Trophoblast cell (in vitro differentiated cells and primary cell): ENCODE data around the gene NUP54.

Experiments used
- DNase-seq, 2 donors: peaks; one replicate each; pipeline ENCODE4 v3.0.0-alpha.2; 2016
- H2AFZ ChIP-seq: 2 replicates; pipeline ENCODE4 v1.6.1; 2013; ENCODE audit warnings: low read length, moderate library complexity, mild to moderate bottlenecking; ENCODE audit not compliant: insufficient read depth, poor library complexity
- H2AK5ac ChIP-seq: 2 replicates; pipeline ENCODE4 v1.6.1; 2013; ENCODE audit warnings: mild to moderate bottlenecking, low read length
- H2BK120ac ChIP-seq: 2 replicates; pipeline ENCODE4 v1.6.1; 2013; ENCODE audit warnings: low read length, mild to moderate bottlenecking, moderate library complexity; ENCODE audit not compliant: insufficient read depth, poor library complexity
- H2BK12ac ChIP-seq: 2 replicates; pipeline ENCODE4 v1.6.1; 2013; ENCODE audit warnings: mild to moderate bottlenecking, low read length, moderate library complexity
- H2BK5ac ChIP-seq: 2 replicates; pipeline ENCODE4 v1.6.1; 2013; ENCODE audit warnings: low read length, low read depth, moderate library complexity, mild to moderate bottlenecking; ENCODE audit not compliant: poor library complexity
- H3K14ac ChIP-seq: 2 replicates; pipeline ENCODE4 v1.6.1; 2013; ENCODE audit warnings: mild to moderate bottlenecking, low read length
- H3K18ac ChIP-seq: 2 replicates; pipeline ENCODE4 v1.6.1; 2013; ENCODE audit warnings: mild to moderate bottlenecking, low read length
- H3K23ac ChIP-seq: 2 replicates; pipeline ENCODE4 v1.6.1; 2013; ENCODE audit warnings: low read length
- H3K27ac ChIP-seq: 2 replicates; pipeline ENCODE4 v1.5.1; 2013; ENCODE audit warnings: low read depth, mild to moderate bottlenecking, inconsistent platforms, low read length, moderate library complexity
- H3K27me3 ChIP-seq: 2 replicates; pipeline ENCODE4 v1.6.1; 2013; ENCODE audit warnings: inconsistent platforms, mild to moderate bottlenecking, low read length, moderate library complexity; ENCODE audit not compliant: insufficient read depth
- H3K36me3 ChIP-seq, 2 experiments: 1 replicate in 1 of 2; 2 replicates in 1 of 2; pipeline ENCODE4 v1.6.1; 2013; ENCODE audit warnings: low read length in 2 of 2, mild to moderate bottlenecking in 2 of 2, moderate library complexity in 1 of 2; ENCODE audit not compliant: insufficient read depth in 2 of 2, control insufficient read depth in 1 of 2
- H3K4ac ChIP-seq: 2 replicates; pipeline ENCODE4 v1.6.1; 2013; ENCODE audit warnings: low read depth, mild to moderate bottlenecking, low read length, moderate library complexity
- H3K4me1 ChIP-seq, 2 experiments: 1 replicate in 1 of 2; 2 replicates in 1 of 2; pipeline ENCODE4 v1.6.1; 2013; ENCODE audit warnings: low read length in 2 of 2, mild to moderate bottlenecking in 2 of 2, moderate library complexity in 1 of 2; ENCODE audit not compliant: insufficient read depth in 2 of 2, control insufficient read depth in 1 of 2
- H3K4me2 ChIP-seq: 2 replicates; pipeline ENCODE4 v1.6.1; 2013; ENCODE audit warnings: inconsistent platforms, mild to moderate bottlenecking, low read length, moderate library complexity
- H3K4me3 ChIP-seq: 2 replicates; pipeline ENCODE4 v1.5.1; 2013; ENCODE audit warnings: mild to moderate bottlenecking, low read depth, low read length, inconsistent platforms
- H3K79me1 ChIP-seq: one replicate; pipeline ENCODE4 v1.6.1; 2013; ENCODE audit warnings: low read length
- H3K79me2 ChIP-seq: 2 replicates; pipeline ENCODE4 v1.6.1; 2013; ENCODE audit warnings: low read length, mild to moderate bottlenecking; ENCODE audit not compliant: control insufficient read depth, insufficient read depth, poor library complexity
- H3K9ac ChIP-seq: 2 replicates; pipeline ENCODE4 v1.6.1; 2013; ENCODE audit warnings: mild to moderate bottlenecking, low read length
- H3K9me3 ChIP-seq: 2 replicates; pipeline ENCODE4 v1.6.1; 2013; ENCODE audit warnings: low read depth, mild to moderate bottlenecking, control low read depth, inconsistent platforms, low read length; ENCODE audit not compliant: insufficient read depth
- H4K12ac ChIP-seq: 2 replicates; pipeline ENCODE4 v1.6.1; 2013; ENCODE audit warnings: low read depth, mild to moderate bottlenecking, low read length, moderate library complexity
- H4K8ac ChIP-seq: 2 replicates; pipeline ENCODE4 v1.6.1; 2013; ENCODE audit warnings: low read depth, mild to moderate bottlenecking, low read length, moderate library complexity
- H4K91ac ChIP-seq: one replicate; pipeline ENCODE4 v1.6.1; 2013; ENCODE audit warnings: low read depth, mild to moderate bottlenecking, low read length, moderate library complexity
- WGBS: extraction: QIAGEN DNeasy Blood & Tissue Kit; methylation state at CpG from one replicate; pipeline ENCODE4 v1.1.7; 2013; ENCODE audit warnings: missing lambda C conversion rate; ENCODE audit not compliant: insufficient read length, insufficient coverage; ENCODE audit errors: extremely low coverage; 5-methylcytosine and 5-hydroxymethylcytosine counted together

Gene NUP54

GRCh38 chr4:76194325-76194724 is 46.1 kb upstream of the NUP54 start:
- peak; percentile 66 to 97 for DNase-seq
- Histone ChIP-seq H3K4ac (no peak overlapping the region), H3K79me1 (no peaks in the 10 kb centered on the region), H3K9ac (no peak overlapping the region), H4K91ac (no peak overlapping the region), H2BK5ac (no peak overlapping the region), H3K27ac (no peak overlapping the region), H3K4me3 (no peak overlapping the region), H4K12ac (no peak overlapping the region), H3K14ac (no peak overlapping the region), H2BK120ac (no peak overlapping the region), H3K9me3 (peaks cover 2% of the 10 kb centered on the region), H4K8ac (no peak overlapping the region), H3K18ac (no peak overlapping the region), H2AFZ (no peak overlapping the region), H2BK12ac (no peak overlapping the region), H3K79me2 (no peaks in the 10 kb centered on the region), H3K4me2 (no peak overlapping the region), H3K27me3 (no peaks in the 10 kb centered on the region), H3K4me1 (no peaks in the 10 kb centered on the region), H2AK5ac (no peak overlapping the region), H3K23ac (no peak overlapping the region), H3K36me3 (peaks cover 16 to 18% of the 10 kb centered on the region in 2 experiments)
- WGBS: no CpG with 5 or more reads among the region's 2 CpGs

GRCh38 chr4:76192236-76192635 is 44.0 kb upstream of the NUP54 start:
- H3K4me2 ChIP-seq: no peak overlapping the region
- no peaks in the 10 kb centered on the region for H3K27me3 ChIP-seq
- H2BK5ac ChIP-seq: no peak overlapping the region
- no CpG with 5 or more reads among the region's 2 CpGs for WGBS
- H3K4ac ChIP-seq: no peak overlapping the region
- H4K91ac ChIP-seq: no peak overlapping the region
- no peak overlapping the region for H3K27ac ChIP-seq
- no peak overlapping the region for H4K12ac ChIP-seq
- no peaks in the 10 kb centered on the region for H3K79me2 ChIP-seq
- H3K4me3 ChIP-seq: no peak overlapping the region
- H3K36me3 ChIP-seq: peaks cover 16 to 18% of the 10 kb centered on the region in 2 experiments
- no peak overlapping the region for H3K23ac ChIP-seq
- no peak for DNase-seq
- no peak overlapping the region for H3K18ac ChIP-seq
- no peak overlapping the region for H3K14ac ChIP-seq
- H2BK12ac ChIP-seq: no peak overlapping the region
- H4K8ac ChIP-seq: no peak overlapping the region
- no peak overlapping the region for H2AK5ac ChIP-seq
- no peak overlapping the region for H3K9ac ChIP-seq
- H2AFZ ChIP-seq: no peak overlapping the region
- H2BK120ac ChIP-seq: no peak overlapping the region
- H3K79me1 ChIP-seq: no peaks in the 10 kb centered on the region
- no peaks in the 10 kb centered on the region for H3K4me1 ChIP-seq
- peaks cover 2% of the 10 kb centered on the region for H3K9me3 ChIP-seq

- H3K79me1 ChIP-seq: no peaks in the 10 kb centered on the region
- no peak overlapping the region for H3K23ac ChIP-seq
These were observed 40.4 kb upstream of the NUP54 start for GRCh38 chr4:76188557-76188956.

GRCh38 chr4:76188149-76188548 is 40.0 kb upstream of the NUP54 start:
- Histone ChIP-seq H3K4me3 (no peak overlapping the region), H3K79me2 (no peaks in the 10 kb centered on the region), H2BK12ac (no peak overlapping the region), H4K91ac (no peak overlapping the region), H3K79me1 (no peaks in the 10 kb centered on the region), H4K8ac (no peak overlapping the region), H3K9ac (no peak overlapping the region), H3K4me1 (no peaks in the 10 kb centered on the region), H4K12ac (no peak overlapping the region), H3K18ac (no peak overlapping the region), H2BK5ac (no peak overlapping the region), H3K23ac (no peak overlapping the region), H2AK5ac (no peak overlapping the region), H3K9me3 (peaks cover 2% of the 10 kb centered on the region), H3K14ac (no peak overlapping the region), H2BK120ac (no peak overlapping the region), H2AFZ (no peak overlapping the region), H3K4me2 (no peak overlapping the region), H3K27ac (no peak overlapping the region), H3K4ac (no peak overlapping the region), H3K36me3 (peaks cover 7 to 15% of the 10 kb centered on the region in 2 experiments), H3K27me3 (no peaks in the 10 kb centered on the region)
- DNase-seq: peak in 1 of 2 donors; percentile 79

More at GRCh38 chr4:76188557-76188956, 40.4 kb upstream of the NUP54 start:
- H2BK120ac ChIP-seq: no peak overlapping the region
- H3K18ac ChIP-seq: no peak overlapping the region
- WGBS: no CpG with 5 or more reads among the region's 3 CpGs
- H2BK5ac ChIP-seq: no peak overlapping the region
- no peak overlapping the region for H4K12ac ChIP-seq
- H3K27ac ChIP-seq: no peak overlapping the region
- H3K14ac ChIP-seq: no peak overlapping the region
- no peak overlapping the region for H3K4ac ChIP-seq
- H3K4me2 ChIP-seq: no peak overlapping the region
- H3K9me3 ChIP-seq: peaks cover 2% of the 10 kb centered on the region
- no peaks in the 10 kb centered on the region for H3K27me3 ChIP-seq
- no peak overlapping the region for H2AK5ac ChIP-seq
- H2AFZ ChIP-seq: no peak overlapping the region
- H3K9ac ChIP-seq: no peak overlapping the region
- no peak for DNase-seq
- H3K4me3 ChIP-seq: no peak overlapping the region
- H2BK12ac ChIP-seq: no peak overlapping the region
- no peaks in the 10 kb centered on the region for H3K79me2 ChIP-seq
- H4K8ac ChIP-seq: no peak overlapping the region
- no peaks in the 10 kb centered on the region for H3K4me1 ChIP-seq
- peaks cover 9 to 17% of the 10 kb centered on the region in 2 experiments for H3K36me3 ChIP-seq
- no peak overlapping the region for H4K91ac ChIP-seq
